NOMO-1 treated with dmso at 0.1 percent for 144 hours (cell line): Measurements from ENCODE around the gene SPATA32.

Experiments used
- DNase-seq: peaks from one replicate; lab custom pipeline; 2025; ENCODE audit not compliant: unreplicated experiment; lab: John Stamatoyannopoulos, UW

Gene SPATA32

DNA sequence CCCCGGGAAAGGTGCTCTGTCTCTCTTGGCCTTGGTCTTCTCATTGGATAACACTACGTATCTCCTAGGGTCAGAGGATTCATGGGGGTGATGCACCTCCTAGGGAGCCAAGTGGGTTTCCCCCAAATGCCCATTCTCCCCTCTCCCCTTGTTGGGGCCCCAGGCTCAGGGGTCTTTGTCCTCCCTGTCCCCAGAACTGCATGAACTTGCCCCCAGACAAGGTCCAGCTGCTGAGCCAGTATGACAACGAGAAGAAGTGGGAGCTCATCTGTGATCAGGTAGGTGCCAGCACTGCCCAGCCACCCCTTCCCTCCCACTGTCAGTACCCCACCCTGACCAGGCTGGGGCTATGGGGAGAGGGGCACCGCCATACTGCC is 31.5 kb downstream of the SPATA32 start:
- no peak for DNase-seq

DNA sequence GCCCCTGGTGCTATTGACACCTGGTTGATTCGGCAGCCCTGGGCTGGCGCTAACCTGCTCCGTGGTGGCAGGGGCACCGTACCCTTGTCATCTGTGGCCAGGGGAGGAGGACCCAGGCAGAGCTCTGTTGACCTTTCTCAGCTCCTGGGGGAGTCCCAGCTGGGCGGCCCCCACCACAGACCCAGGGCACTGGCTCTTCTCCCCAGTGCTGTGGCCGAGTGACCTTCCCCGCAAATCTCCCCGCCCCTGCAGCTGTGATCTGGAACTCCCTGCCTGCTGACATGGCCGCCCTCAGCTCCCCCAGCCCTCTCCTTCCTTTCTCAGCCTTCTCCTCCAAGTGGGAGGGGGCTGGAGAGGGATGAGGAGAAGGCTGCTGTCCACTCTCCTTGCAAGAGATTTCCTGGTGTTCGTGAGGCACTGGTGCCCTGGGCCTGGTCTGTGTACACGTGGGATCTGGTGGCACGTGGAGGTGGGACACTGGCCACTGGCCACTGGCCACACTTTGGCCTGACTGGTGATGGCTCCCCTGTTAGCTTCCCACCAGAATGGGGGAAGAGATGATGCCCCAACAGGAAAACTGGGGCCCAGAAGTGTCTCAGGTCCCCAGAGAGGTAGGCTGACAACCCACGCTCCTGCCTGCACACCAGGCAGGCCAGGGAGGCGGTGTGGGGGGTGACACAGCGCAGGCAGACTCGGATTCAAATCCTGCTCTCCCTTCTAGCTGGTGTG is 32.0 kb downstream of the SPATA32 start:
- DNase-seq = no peak

DNA sequence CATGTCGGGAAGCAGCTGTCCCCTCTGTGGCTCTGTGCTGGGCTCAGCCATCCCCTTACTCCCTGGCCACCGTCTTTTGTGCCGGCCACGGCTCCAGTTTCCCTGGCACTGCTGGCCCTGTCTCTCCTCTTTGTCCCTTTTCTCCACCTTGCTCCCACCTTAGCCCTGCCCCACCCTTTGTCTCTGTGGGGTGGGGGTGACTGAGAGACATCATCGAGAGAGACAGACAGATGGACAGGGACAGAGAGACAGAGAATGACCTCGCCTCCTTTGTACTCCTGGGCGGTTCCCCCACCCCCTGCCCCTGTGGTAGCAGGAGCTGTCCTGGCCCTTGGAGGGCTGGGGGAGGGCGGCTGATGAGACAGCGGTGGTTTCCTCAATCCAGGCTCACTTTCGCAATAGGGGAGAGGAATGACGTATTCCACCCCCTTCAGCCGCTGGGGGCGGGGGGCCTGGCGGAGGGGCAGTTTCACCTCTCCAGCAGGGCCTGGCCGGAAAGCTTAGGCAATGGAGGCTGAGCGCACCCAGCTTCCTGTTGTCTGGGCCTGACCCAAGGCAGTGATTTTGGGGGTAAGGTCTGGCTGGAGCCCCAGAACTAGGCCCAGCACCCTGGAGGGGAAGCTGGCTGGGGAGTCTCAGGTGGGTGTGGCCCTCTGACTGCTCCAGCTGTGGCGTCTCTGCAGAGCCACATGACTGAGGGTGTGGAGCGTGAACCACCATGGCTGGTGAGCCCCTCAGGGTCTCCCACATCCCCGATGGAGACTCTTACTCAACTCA is 32.9 kb downstream of the SPATA32 start:
- peak; percentile 85 for DNase-seq

DNA sequence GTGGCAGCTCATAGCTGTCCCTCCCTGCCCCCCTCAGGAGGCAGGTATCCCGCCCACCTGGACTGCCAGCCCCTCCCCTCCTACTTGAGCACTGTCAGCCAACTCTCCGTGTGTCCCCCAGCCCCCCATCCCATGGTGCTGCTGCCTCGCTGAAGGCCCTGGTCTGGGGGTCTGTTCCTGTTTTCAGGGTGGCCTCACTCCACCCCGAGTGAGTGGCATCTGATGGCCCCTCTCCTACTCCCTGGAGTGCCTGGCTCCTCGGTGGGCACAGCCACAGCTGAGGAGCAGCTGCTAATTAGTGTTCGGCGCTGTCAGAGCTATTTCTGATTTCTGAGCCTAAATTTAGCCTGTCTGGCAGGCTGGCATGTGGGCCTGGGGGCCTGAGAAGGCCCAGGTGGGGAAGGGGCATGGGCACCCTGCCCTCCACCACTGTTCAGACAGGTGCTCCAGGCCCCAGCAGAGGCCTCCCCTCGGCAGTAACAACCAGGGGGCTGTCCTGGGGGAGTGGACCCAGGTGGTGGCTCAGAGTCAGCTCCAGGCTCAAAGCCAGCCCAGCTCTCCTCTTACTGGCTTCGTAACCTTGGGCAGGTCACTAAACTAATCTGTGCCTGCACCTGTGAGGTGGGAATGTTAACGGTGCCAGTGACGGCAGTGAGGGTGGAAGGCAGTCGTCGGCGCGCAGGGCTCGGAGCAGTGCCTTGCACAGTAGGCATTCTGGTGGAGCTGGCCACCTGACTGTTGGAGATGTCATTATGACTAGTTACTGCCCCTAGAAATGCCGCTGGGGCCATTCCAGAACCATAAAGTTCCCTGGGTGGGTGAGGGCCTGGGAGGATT is 33.8 kb downstream of the SPATA32 start:
- DNase-seq = no peak

DNA sequence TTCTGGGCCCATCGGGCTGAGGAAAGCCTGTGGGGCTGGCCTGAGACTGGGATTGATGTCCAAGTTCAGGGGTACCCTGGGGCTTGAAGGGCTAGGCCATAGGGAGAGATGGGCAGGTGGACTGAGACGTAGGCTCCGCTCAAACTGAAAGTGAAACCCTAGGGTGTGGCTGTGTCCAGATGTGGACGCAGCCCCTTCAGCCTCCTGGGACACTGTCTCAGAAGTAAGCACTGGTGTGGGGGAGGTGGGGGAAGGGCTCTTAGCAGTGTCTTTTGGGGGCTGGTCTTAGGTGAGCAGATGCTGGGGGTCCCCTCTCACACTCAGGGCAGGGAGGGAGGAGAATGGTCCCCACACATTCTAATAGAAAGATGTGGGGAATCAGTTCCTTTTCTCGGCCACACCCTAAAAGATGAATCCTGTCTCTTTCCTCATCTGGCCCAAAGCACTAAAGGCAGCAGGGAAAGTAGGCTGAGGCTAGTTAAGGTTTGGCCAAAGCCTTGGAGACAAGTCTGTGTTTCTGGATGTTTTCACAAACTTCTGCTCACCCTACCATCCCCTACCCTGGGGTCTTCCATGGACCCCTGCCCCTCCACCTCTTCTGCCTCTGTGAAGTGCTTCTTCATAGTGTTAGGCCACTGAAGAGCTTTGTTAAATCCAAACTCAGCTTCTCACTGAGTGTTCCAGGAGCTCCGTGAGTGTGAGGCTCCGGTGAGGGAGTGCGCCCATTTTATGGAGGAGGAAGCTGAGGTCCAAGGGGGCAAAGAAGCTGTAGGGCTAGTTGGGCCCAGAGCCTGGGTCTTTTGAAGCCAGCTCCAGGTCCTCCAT is 34.6 kb downstream of the SPATA32 start:
- peak; percentile 38 for DNase-seq

DNA sequence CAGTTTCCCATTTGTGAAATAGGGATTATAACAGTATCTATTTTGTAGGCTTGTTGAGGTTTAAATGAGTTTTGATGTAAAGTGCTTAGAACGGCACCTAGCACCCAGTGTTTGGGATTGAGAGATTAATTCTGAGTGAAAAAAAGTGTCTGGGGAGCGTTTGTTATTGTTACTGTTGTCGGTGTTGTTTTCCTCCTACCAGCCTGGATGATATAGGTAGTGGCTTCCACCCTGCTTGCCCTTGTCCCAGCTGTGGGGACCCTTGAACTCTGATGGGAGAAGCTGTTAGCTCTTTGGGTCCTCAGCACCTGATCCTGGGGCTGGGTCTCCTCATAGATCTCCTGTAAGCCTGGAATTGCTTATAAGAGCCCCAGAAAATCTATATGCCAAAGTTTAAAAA is 35.3 kb downstream of the SPATA32 start:
- no peak for DNase-seq

DNA sequence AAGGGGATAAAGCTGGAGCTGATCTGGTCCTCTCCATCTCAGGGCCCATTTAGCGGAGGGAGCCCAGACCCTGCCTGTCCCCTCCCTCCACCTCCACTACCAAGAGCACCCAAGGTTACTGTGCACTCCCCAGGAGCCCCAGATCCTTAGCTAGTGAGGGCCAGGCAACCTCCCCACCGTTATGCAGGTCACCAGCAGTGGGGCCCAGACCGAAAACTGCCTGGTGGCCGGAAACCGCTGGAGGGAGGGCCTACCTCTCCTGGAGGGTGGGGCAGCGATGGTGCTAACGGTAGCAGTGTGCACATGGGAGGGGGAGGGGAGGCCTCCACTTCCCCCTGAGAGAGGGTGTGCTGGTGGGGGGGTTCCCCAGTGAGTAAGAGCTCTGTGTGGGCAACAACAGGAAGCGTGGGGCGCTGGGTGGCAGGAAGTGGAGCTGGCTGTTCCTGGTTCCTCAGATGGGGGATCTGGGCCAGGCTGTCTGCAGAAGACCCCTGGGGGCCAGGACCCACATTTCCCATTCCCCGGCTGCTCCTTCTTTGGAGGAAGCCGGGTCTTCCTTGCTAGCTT is 35.8 kb downstream of the SPATA32 start:
- DNase-seq = peak; percentile 92

DNA sequence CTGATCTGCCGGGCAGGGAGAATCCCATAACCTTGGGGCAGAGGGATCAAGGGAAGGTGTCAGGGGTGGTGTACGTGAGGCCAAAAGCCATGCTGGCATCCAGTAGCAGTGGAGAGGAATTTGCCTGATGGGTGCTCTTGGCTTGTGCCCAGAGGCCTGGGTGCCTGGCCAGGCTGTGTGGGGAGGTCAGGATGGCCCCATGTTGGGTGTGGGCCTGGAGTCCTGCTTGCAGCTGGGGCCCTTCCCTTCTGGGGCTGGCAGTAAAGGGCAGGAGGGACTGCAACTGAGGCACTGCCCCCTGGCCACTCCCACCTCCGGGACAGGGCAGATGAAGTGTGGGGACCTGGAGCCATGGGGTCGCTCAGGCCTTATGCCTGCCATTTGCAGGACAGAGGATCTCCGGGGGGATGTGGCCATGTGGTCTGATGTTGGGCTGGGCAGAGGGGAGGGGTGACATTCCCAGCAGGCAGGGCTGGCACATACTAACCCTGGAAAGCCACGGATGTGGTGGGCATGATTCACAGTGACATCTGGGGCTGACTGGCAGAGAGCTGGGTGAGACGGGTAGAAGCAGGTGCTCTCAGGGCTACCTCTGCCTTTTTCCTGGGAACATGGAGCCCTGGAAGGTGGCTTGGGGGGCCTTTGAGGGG is 36.7 kb downstream of the SPATA32 start:
- DNase-seq = no peak

DNA sequence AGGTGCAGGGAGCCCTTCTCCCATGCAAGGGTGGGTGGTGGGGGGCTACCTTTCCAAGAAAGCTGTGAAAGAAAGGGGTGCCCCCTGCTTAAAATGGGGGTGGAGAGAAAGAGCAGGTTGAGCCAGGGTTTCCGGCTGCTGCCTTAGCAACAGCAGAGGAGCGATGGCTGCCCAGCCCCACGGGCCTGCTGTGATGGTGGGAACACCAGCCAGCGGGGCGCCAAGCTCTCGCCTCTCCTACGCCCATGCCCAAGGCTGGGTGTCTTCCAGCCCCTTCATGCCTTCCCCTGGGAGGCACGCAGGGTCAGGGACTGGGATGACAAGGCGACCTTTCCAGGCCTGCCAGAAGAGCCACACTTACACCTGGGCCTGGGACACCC is 37.2 kb downstream of the SPATA32 start:
- no peak for DNase-seq

DNA sequence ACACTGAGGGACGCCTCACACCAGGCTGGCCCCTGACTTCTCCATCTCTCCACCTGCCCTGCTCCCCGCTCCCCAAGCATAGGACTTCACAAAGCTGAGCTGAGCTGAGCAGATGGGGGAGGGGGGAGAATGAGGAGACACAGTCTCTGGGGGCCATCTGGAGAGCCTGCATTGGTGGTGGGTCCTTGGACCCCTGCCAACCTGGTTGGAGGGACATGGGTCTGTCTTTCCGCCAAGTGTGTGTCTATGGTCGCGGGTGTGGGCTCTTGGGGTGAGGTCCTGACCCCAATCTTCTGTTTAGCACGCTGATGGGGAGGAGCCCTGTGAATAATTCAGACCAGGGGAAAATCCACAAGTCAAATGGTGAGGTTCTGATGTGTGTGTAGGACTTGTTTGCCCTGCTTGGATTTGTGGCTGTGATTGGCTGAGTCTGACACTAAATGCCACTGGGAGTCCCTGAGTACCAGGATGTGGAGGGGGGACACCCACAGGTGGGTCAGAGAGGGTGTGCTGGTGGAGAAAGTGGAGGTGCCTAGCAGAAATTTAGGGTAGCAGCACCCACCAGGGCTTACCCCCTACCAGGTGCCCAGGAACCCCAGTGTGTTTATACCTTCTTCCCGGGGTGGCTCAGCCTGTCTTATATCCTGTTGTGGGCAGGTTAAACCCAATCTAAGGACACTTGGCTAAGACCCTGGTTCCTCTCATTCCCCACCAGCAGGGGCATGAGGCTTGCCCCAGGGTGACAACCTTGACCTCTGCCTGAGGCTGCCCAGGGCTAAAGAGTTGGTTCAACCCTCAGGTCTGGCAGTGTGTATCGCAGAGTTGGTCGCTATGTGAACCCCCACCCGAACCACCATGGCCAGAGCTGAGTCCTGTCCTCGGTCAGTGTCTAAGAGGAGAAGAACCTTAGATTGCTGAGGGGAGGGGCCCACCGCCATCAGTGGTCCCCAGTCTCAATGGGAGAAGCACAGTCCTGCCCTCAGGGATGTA is 38.1 kb downstream of the SPATA32 start:
- DNase-seq = no peak

DNA sequence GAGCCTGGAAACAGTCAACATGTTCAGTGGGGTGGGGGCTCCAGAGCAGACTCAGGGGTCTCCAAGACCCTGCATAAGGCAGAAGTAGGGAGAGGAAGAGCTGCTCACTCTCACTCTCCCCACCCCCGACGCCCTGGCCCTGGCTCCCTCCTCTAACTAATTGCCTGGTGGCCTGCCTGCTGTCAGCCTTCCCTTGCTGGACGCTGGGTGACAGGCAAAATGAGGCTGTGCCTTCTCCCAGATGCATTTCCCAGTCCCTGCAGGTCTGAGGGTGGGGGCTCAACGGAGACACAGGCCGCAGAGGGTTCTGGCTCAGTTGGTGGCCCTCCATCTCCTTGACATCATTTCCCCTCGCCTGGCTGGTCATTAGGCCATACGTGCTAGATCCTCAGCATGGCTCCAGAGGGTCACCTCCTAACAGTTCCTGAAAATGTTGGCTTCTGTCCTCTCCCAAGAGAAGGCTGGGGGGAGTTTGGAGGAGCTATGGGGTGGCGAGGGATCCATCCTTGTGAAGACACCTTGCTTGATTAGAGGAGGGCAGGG is 38.8 kb downstream of the SPATA32 start:
- DNase-seq = no peak

DNA sequence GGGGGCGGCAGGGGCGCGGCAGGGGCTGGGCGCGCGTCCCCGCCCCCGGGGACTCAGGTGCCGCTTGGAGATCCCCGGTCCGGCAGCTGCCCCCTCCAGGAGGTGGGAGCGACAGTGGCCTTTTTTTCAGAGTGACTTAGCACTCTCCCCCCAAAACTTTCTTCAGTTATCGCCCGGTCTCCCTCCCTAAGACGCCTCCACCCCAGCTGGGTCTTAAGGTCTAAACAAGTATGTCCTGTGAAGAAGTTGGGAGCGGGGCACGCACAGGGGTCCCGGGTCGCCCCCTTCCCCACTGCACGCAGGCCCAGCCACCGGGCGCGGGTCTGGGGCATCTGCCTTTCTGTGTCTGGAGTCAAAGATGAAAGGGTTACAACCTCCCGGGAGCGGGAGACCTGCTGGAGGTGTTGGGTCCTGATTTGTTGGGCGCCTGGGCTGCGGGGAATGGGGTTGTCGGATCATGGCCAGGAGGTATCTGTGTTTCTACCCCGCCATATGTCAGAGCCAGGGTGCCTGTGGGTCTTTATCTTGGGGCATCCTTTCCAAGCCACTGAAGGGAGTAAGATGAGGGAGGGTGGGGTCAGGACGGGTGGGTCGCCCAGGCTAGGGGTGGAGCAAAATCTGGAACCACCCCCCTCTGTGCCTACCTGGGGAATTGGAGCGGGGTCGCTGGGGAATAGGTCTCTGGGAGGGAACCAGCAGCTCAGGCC is 39.5 kb downstream of the SPATA32 start:
- no peak for DNase-seq

DNA sequence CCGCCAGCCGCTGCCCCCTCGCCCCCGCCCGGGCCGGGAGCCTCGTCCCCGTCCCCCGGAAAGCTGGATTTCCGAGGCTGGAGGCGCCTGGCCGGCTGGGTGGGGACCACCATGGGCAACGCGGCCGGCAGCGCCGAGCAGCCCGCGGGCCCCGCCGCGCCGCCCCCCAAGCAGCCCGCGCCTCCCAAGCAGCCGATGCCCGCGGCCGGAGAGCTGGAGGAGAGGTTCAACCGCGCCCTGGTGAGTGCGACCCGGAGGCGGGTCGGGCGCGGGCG is 39.9 kb downstream of the SPATA32 start:
- DNase-seq = no peak

DNA sequence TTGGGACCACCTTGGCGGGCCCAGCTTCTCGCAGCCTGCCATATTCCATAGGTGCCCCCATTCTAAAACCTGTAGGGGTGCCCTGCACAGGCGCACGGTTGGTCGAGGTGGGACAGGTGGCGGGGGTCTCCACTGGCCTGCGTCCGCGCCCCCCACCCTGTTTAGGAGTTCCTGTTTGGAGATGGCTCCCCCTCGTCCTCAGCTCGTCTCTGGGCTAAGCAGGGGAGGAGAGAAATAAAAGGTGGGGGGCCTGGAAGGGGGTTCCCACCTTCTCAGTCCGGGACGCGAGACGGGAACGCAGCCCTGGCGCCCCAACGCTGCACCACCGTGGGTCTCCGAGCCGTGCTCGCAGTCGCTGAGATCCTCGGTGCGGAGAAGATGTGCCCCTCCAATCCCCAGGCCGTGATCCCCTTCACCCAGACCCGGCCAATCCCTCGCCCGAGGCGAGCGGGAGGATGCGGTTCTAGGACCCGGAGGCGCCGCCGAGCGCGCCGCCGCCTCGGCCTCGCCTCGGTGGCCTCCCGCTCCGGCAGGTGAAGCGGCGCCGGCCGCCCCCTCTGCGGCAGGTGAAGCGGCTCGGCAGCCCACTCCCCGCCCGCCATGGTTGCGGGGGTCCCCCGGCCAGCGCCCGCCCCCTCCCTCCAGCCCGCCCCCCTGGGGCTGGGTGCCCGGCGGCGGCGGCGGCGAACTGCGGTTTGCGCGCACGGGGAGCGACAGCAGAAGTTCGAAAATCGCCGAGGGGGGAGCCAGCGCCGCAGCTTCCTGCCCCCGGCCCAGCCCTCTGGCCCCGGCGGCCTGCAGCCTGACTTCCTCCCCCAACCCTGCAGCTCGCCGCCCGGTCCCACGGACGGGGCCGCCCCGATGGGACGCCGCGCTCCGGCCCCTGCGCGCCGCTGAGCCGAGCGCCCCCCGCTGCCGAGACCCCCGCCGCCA is 40.5 kb downstream of the SPATA32 start, which contains the start of gene FMNL1:
Gene FMNL1, plus strand, starts transcription at position 805 of the 933 bp plus-strand sequence. CDS start 240 bp downstream, outside the sequence.
- DNase-seq = peak; percentile 70

DNA sequence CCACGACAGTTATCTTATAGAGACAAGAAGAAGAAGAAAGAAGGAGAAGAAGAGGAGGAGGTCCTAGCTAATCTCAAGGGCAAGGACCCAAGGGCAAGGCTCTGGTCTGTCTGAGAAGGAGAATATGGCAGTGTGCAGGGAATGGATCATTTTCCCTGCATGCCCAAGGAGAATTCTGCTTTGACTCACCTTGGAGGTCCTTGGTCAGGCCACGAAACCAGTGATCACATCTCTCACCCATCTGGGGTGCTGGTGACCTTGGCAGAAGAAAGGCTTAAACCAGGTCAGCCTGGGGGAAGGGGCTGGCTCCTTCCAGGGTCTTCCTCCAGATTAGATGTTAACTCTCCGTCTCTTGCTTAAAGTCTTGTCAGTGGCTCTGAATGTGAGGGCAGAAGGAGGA is 41.8 kb downstream of the SPATA32 start:
- no peak for DNase-seq

DNA sequence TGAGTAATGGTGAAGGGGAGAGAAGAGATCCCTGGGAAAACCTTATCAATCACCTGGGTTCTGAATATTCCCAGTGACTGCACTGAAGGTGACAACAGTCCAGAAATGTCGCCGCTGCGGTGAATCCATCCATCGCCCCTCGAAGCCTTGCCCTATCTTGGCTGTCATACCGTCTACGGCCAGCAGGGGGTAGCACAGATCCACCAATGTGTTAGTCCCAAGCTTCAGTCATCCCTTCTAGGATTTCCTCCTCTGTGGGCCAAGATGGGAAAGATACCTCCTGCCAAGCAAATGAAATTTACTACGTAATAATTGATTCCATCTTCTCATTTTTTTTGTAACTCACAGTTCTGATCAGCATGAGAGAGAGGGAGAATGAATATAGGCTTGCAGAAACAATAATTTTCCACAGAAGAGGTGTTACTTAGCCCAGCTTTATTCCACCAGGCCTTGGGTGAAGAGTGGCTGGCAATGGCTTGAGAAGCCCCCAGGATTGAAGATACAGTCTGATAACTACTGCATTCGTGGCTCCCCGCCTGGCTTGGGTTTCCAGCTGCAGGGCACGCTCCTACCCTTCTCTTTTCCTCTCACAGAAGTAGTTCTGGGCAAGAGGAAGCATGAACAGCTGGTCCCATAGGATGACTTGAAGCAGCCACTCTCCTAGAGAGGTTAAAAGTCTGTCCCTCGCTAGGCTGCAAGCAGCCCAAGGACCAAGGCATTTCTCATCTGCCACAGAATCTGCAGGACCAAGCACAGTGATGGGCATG is 42.8 kb downstream of the SPATA32 start:
- peak; percentile 48 for DNase-seq
